GM03348 (cell line): ENCODE results near the gene NUP54.
A peak's percentile ranks its signal among the peaks of the same experiment; 100 is the strongest.

Source experiments
- DNase-seq: peaks from one replicate; pipeline ENCODE4 v3.0.0; 2012; ENCODE audit warnings: low spot score

The NUP54 gene

DNA sequence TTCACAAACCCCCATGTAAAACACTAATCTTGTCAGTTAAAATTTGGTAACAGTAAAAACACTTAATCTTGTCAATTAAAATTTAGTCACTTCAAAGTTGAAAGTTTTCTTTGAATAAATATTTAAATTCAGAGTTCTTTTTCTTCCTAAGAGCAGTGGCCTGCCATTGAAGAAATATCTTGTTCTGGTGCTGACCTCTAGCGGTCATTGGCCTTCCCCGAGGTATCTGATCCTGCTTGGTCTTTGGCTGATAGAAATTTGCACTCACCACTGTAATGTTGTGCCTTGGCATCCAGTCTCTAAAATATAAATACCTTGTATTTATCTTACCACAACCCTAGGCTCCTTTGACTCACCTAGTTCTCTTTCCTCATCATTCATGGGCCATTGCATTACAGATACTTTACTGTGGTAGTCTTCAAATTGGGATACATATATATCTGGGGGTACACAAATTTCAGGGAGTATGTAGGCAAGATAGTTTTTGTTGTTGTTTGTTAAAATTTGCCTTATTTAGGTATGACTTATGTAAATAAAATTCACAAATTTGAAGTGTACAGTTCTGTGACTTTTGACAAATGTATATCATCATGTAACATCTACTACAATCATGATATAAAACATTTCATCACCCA, 80.4 kb downstream of the NUP54 start:
- DNase-seq: peak; percentile 83

GRCh38 chr4:76066546-76066945, 81.7 kb downstream of the NUP54 start:
- DNase-seq: no peak
